Measurements from ENCODE around the gene PLCB1.

DNA sequence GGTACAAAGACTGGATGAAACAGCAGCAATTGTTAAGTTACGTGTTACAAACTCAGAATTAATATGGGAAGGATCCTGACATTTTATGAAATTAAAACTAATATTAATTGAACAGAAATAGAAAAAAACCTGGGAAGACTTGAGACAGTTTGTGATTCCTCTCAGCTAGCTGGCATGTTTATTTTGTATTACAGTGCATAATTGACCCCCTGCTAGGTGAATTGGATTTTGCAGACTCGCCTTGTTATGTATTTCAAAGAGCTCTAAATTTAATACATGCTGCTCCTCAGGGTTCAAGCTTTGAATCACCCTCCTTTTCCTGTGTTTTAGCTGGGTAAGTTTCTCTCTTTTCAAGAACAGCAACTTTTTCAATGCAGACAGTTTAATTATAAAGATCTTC lies 339.4 kb downstream of the PLCB1 start:
- TF ChIP-seq, protein P1, sequence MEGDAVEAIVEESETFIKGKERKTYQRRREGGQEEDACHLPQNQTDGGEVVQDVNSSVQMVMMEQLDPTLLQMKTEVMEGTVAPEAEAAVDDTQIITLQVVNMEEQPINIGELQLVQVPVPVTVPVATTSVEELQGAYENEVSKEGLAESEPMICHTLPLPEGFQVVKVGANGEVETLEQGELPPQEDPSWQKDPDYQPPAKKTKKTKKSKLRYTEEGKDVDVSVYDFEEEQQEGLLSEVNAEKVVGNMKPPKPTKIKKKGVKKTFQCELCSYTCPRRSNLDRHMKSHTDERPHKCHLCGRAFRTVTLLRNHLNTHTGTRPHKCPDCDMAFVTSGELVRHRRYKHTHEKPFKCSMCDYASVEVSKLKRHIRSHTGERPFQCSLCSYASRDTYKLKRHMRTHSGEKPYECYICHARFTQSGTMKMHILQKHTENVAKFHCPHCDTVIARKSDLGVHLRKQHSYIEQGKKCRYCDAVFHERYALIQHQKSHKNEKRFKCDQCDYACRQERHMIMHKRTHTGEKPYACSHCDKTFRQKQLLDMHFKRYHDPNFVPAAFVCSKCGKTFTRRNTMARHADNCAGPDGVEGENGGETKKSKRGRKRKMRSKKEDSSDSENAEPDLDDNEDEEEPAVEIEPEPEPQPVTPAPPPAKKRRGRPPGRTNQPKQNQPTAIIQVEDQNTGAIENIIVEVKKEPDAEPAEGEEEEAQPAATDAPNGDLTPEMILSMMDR (IDR thresholded peaks at IDR 0.05): no peak
- TF ChIP-seq POLR2A (IDR thresholded peaks at IDR 0.05): no peak

Data from uterus (tissue), 2 donors.